HEK293 (cell line): ENCODE measurements around the gene ADCY3.

Experiments used
- CTCF ChIA-PET: fragments of 350-600 bp; formaldehyde crosslinking; extraction: SDS; loops from one replicate; lab custom pipeline; 2021; ENCODE audit warnings: antibody characterized with exemption; lab: Yijun Ruan, JAX
- POLR2A ChIA-PET: fragments of 300-600 bp; formaldehyde crosslinking; extraction: SDS; loops from one replicate; lab custom pipeline; 2020; ENCODE audit warnings: antibody characterized with exemption, inconsistent platforms; lab: Yijun Ruan, JAX
- H3K27ac ChIP-seq: fragments of 200-500 bp; sonication (Bioruptor generic); 2 replicates; pipeline ENCODE4 v1.5.1; 2014; ENCODE audit warnings: low read depth, low read length, control low read depth, inconsistent platforms; ENCODE audit errors: extremely low read depth
- H3K36me3 ChIP-seq, 2 experiments: fragments of 200-500 bp in 1 of 2; sonication (Bioruptor generic) in 1 of 2; 1 replicate in 1 of 2; 2 replicates in 1 of 2; pipeline ENCODE4 v1.5.1; 2014 to 2017; ENCODE audit warnings: inconsistent platforms in 2 of 2, low read length in 2 of 2; ENCODE audit not compliant: control insufficient read depth in 2 of 2, insufficient read depth in 1 of 2
- H3K4me1 ChIP-seq: fragments of 200-500 bp; sonication (Bioruptor generic); 2 replicates; pipeline ENCODE4 v1.5.1; 2014; ENCODE audit warnings: mild to moderate bottlenecking, low read length, inconsistent platforms; ENCODE audit not compliant: control insufficient read depth, insufficient read depth
- H3K4me3 ChIP-seq: 2 replicates; pipeline ENCODE4 v1.5.1; 2011; ENCODE audit warnings: low read depth, mild to moderate bottlenecking, control low read depth, low read length, moderate library complexity
- H3K9me3 ChIP-seq: fragments of 200-500 bp; sonication (Bioruptor generic); 2 replicates; pipeline ENCODE4 v1.5.1; 2014; ENCODE audit warnings: low read depth, low read length, inconsistent platforms; ENCODE audit not compliant: control insufficient read depth, insufficient read depth
- KLF7 ChIP-seq: fragments of 450-650 bp; formaldehyde crosslinking; IDR thresholded peaks from 2 replicates; pipeline ENCODE4 v1.5.1; 2016; ENCODE audit warnings: missing biosample characterization, missing genetic modification characterization, borderline replicate concordance
- MYNN ChIP-seq: fragments of 450-650 bp; formaldehyde crosslinking; IDR thresholded peaks from 2 replicates; pipeline ENCODE4 v1.5.1; 2016; ENCODE audit warnings: missing biosample characterization, missing genetic modification characterization, borderline replicate concordance
- OVOL3 ChIP-seq: fragments of 450-650 bp; formaldehyde crosslinking; IDR thresholded peaks from 2 replicates; pipeline ENCODE4 v1.5.1; 2016; ENCODE audit warnings: missing biosample characterization, missing genetic modification characterization
- ZBTB21 ChIP-seq: fragments of 450-650 bp; formaldehyde crosslinking; IDR thresholded peaks from 2 replicates; pipeline ENCODE4 v1.5.1; 2017; ENCODE audit warnings: missing biosample characterization, missing genetic modification characterization
- ZNF146 ChIP-seq: fragments of 450-650 bp; formaldehyde crosslinking; IDR thresholded peaks from 2 replicates; pipeline ENCODE4 v1.5.1; 2016; ENCODE audit warnings: missing biosample characterization, missing genetic modification characterization
- ZNF2 ChIP-seq: fragments of 450-650 bp; formaldehyde crosslinking; IDR thresholded peaks from 2 replicates; pipeline ENCODE4 v1.5.1; 2016; ENCODE audit warnings: missing biosample characterization, missing genetic modification characterization
- ZNF211 ChIP-seq: fragments of 450-650 bp; formaldehyde crosslinking; IDR thresholded peaks from 2 replicates; pipeline ENCODE4 v1.5.1; 2016; ENCODE audit warnings: low read depth, missing biosample characterization, missing genetic modification characterization
- ZNF350 ChIP-seq: fragments of 450-650 bp; formaldehyde crosslinking; IDR thresholded peaks from 2 replicates; pipeline ENCODE4 v1.5.0; 2017; ENCODE audit warnings: missing biosample characterization, mild to moderate bottlenecking, missing genetic modification characterization
- ZNF394 ChIP-seq: fragments of 450-650 bp; formaldehyde crosslinking; IDR thresholded peaks from 2 replicates; pipeline ENCODE4 v1.5.1; 2016; ENCODE audit warnings: missing biosample characterization, missing genetic modification characterization, mild to moderate bottlenecking, moderate library complexity, borderline replicate concordance
- ZNF426 ChIP-seq: fragments of 450-650 bp; formaldehyde crosslinking; IDR thresholded peaks from 2 replicates; pipeline ENCODE4 v1.5.1; 2017; ENCODE audit warnings: missing biosample characterization, missing genetic modification characterization, mild to moderate bottlenecking, inconsistent platforms, moderate library complexity
- ZNF529 ChIP-seq: fragments of 450-650 bp; formaldehyde crosslinking; IDR thresholded peaks from 2 replicates; pipeline ENCODE4 v1.5.1; 2017; ENCODE audit warnings: missing genetic modification characterization, missing biosample characterization; ENCODE audit not compliant: insufficient replicate concordance
- ZNF560 ChIP-seq: fragments of 450-650 bp; formaldehyde crosslinking; IDR thresholded peaks from 2 replicates; pipeline ENCODE4 v1.5.1; 2017; ENCODE audit warnings: missing biosample characterization, missing genetic modification characterization, borderline replicate concordance
- ZNF596 ChIP-seq: fragments of 450-650 bp; IDR thresholded peaks from 2 replicates; pipeline ENCODE4 v1.5.0; 2018; ENCODE audit warnings: missing biosample characterization, mild to moderate bottlenecking, missing genetic modification characterization, moderate library complexity
- ZNF658 ChIP-seq: fragments of 450-650 bp; formaldehyde crosslinking; IDR thresholded peaks from 2 replicates; pipeline ENCODE4; 2016; ENCODE audit warnings: missing biosample characterization, missing genetic modification characterization
- ZNF747 ChIP-seq: fragments of 450-650 bp; formaldehyde crosslinking; IDR thresholded peaks from 2 replicates; pipeline ENCODE4 v1.5.1; 2016; ENCODE audit warnings: missing biosample characterization, missing genetic modification characterization
- ZNF785 ChIP-seq: fragments of 450-650 bp; formaldehyde crosslinking; IDR thresholded peaks from 2 replicates; pipeline ENCODE4 v1.5.1; 2016; ENCODE audit warnings: missing biosample characterization, missing genetic modification characterization
- ZNF792 ChIP-seq: fragments of 450-650 bp; formaldehyde crosslinking; IDR thresholded peaks from 2 replicates; pipeline ENCODE4 v1.5.1; 2016; ENCODE audit warnings: missing biosample characterization, missing genetic modification characterization
- TF ChIP-seq, protein P1 (sequence below): fragments of 450-650 bp; formaldehyde crosslinking; IDR thresholded peaks from 2 replicates; pipeline ENCODE4 v1.5.1; 2016; ENCODE audit warnings: missing biosample characterization, missing genetic modification characterization, low read depth
- TF ChIP-seq, protein P2 (sequence below): fragments of 450-650 bp; IDR thresholded peaks from 2 replicates; pipeline ENCODE4 v1.5.1; 2018; ENCODE audit warnings: missing biosample characterization, mild to moderate bottlenecking, missing genetic modification characterization
- TF ChIP-seq, protein P3 (sequence below): fragments of 450-650 bp; formaldehyde crosslinking; IDR thresholded peaks from 2 replicates; pipeline ENCODE4; 2016; ENCODE audit warnings: missing biosample characterization, missing genetic modification characterization
- TF ChIP-seq, protein P4 (sequence below): fragments of 450-650 bp; formaldehyde crosslinking; IDR thresholded peaks from 2 replicates; pipeline ENCODE4 v1.5.1; 2016; ENCODE audit warnings: missing biosample characterization, missing genetic modification characterization
- TF ChIP-seq, protein P5 (sequence below): fragments of 450-650 bp; formaldehyde crosslinking; IDR thresholded peaks from 2 replicates; pipeline ENCODE4 v1.5.1; 2017; ENCODE audit warnings: missing biosample characterization, missing genetic modification characterization
- TF ChIP-seq, protein P6 (sequence below): fragments of 450-650 bp; formaldehyde crosslinking; IDR thresholded peaks from 2 replicates; pipeline ENCODE4 v1.5.1; 2016; ENCODE audit warnings: missing biosample characterization, missing genetic modification characterization
- TF ChIP-seq, protein P7 (sequence below): fragments of 450-650 bp; IDR thresholded peaks from 2 replicates; pipeline ENCODE4 v1.5.1; 2018; ENCODE audit warnings: missing biosample characterization, missing genetic modification characterization

Gene ADCY3

DNA sequence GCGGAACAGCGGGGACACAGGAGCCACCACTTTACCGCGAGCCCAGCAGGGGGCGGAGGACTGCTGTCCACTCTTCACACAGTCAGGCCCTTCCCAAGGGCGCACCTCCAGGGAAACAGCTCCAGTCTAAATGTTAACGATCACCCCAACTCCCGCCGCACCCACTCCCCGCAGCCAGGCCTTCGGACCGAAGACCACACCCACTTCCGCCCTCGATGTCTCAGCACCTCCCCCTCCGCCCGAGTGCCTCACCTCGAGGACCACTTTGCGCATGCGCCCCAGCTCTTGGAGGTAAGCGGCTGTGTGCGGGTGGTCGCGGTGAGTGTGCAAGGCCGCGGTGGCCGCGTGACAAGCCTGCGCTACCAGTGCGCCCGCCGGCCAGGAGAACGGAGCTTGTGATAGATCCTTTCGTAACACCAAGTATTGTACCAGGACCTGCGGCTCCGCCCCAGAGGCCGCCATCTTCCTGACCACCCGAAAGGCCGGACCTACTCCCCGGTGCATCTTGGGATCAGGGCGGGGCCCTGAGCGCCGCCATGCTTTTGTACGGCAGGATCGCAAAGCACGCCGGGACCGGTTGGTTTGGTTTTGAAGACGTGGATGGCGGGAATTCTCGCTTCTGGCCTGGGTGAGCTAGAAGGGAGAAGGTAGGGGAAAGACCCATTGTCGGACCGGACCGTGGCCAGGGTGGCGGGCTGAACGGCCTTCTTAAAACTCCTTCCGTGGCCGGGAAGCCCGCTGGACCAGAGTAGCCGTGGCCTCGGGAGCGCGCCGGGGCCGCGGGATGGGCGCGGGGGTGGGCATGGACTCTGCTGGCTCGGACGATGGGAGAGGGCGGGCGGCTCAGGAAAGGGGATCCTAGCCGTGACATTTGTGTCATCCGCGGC lies 126.9 kb downstream of the ADCY3 start, which contains the start of the genes CENPO and PTRHD1 (continued):
- TF ChIP-seq, protein P1, sequence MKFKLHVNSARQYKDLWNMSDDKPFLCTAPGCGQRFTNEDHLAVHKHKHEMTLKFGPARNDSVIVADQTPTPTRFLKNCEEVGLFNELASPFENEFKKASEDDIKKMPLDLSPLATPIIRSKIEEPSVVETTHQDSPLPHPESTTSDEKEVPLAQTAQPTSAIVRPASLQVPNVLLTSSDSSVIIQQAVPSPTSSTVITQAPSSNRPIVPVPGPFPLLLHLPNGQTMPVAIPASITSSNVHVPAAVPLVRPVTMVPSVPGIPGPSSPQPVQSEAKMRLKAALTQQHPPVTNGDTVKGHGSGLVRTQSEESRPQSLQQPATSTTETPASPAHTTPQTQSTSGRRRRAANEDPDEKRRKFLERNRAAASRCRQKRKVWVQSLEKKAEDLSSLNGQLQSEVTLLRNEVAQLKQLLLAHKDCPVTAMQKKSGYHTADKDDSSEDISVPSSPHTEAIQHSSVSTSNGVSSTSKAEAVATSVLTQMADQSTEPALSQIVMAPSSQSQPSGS (tag by site-specific recombination), result no peak
- TF ChIP-seq OVOL3 (tag by site-specific recombination), result no peak
- no peak for TF ChIP-seq ZNF596 (tag by site-specific recombination)
- no peak for TF ChIP-seq ZNF146 (tag by site-specific recombination)
- no peak for TF ChIP-seq ZNF529 (tag by site-specific recombination)
- TF ChIP-seq ZNF2 (tag by site-specific recombination), result peak; percentile 35; the same call in 1 of the 2 replicates
- no peak for TF ChIP-seq ZNF211 (tag by site-specific recombination)
- TF ChIP-seq, protein P2, sequence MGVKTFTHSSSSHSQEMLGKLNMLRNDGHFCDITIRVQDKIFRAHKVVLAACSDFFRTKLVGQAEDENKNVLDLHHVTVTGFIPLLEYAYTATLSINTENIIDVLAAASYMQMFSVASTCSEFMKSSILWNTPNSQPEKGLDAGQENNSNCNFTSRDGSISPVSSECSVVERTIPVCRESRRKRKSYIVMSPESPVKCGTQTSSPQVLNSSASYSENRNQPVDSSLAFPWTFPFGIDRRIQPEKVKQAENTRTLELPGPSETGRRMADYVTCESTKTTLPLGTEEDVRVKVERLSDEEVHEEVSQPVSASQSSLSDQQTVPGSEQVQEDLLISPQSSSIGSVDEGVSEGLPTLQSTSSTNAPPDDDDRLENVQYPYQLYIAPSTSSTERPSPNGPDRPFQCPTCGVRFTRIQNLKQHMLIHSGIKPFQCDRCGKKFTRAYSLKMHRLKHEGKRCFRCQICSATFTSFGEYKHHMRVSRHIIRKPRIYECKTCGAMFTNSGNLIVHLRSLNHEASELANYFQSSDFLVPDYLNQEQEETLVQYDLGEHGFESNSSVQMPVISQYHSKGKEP (tag by site-specific recombination), result no peak
- TF ChIP-seq ZNF350 (tag by site-specific recombination), result no peak
- no peak for TF ChIP-seq ZNF426
- no peak for TF ChIP-seq ZNF560 (tag by site-specific recombination)
- peak; percentile 59; the same call in 1 of the 2 replicates for TF ChIP-seq ZNF394 (tag by site-specific recombination)
- TF ChIP-seq ZNF658 (tag by site-specific recombination), result no peak
- no peak for TF ChIP-seq ZBTB21 (tag by site-specific recombination)
- TF ChIP-seq, protein P3, sequence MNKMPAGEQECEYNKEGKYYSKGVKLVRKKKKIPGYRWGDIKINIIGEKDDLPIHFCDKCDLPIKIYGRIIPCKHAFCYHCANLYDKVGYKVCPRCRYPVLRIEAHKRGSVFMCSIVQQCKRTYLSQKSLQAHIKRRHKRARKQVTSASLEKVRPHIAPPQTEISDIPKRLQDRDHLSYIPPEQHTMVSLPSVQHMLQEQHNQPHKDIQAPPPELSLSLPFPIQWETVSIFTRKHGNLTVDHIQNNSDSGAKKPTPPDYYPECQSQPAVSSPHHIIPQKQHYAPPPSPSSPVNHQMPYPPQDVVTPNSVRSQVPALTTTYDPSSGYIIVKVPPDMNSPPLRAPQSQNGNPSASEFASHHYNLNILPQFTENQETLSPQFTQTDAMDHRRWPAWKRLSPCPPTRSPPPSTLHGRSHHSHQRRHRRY, result no peak
- TF ChIP-seq, protein P4, sequence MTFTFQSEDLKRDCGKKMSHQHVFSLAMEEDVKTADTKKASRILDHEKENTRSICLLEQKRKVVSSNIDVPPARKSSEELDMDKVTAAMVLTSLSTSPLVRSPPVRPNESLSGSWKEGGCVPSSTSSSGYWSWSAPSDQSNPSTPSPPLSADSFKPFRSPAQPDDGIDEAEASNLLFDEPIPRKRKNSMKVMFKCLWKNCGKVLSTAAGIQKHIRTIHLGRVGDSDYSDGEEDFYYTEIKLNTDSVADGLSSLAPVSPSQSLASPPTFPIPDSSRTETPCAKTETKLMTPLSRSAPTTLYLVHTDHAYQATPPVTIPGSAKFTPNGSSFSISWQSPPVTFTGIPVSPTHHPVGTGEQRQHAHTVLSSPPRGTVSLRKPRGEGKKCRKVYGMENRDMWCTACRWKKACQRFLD (tag by site-specific recombination), result no peak
- peak; percentile 87 for TF ChIP-seq KLF7 (tag by site-specific recombination)
- TF ChIP-seq, all 188 proteins: peak for 48

DNA sequence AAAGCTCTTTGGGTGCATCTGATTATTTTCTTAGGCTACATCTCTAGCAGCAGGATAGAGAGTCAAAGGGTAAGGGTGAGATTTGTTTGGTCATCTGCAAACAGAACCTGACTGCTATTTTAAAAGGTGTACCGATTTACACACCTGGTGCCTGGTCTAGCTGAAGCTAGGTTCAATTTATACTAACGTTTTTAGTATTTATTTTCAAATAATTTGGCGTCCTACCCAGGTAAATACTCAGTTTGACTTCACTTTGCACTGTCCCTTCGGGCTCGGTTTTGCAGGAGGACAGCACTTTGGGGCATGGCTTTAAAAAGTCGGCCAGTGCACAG lies 127.5 kb downstream of the ADCY3 start:
- ChIA-PET POLR2A (interaction anchor here (0.5 to 1.5 kb wide), 9 partner anchors 13 to 716 kb away, joined by 3 to 7 read pairs (median 4); partner anchors contain the start of genes NCOA1 and SF3B6), CTCF (interaction anchor here (0.6 to 2.7 kb wide), 10 partner anchors 13 to 370 kb away, joined by 3 to 15 read pairs (median 4); no protein-coding TSS in a partner anchor)
- Histone ChIP-seq H3K36me3 (peaks cover 10 to 41% of the 10 kb centered on the region in 2 experiments), H3K4me1 (peaks cover 9% of the 10 kb centered on the region; the same call in 1 of the 2 replicates), H3K9me3 (no peaks in the 10 kb centered on the region), H3K4me3 (peak overlapping the region; percentile 99), H3K27ac (peak overlapping the region; percentile 90)
- no peak for TF ChIP-seq MYNN (tag by site-specific recombination)
- TF ChIP-seq, protein P5, sequence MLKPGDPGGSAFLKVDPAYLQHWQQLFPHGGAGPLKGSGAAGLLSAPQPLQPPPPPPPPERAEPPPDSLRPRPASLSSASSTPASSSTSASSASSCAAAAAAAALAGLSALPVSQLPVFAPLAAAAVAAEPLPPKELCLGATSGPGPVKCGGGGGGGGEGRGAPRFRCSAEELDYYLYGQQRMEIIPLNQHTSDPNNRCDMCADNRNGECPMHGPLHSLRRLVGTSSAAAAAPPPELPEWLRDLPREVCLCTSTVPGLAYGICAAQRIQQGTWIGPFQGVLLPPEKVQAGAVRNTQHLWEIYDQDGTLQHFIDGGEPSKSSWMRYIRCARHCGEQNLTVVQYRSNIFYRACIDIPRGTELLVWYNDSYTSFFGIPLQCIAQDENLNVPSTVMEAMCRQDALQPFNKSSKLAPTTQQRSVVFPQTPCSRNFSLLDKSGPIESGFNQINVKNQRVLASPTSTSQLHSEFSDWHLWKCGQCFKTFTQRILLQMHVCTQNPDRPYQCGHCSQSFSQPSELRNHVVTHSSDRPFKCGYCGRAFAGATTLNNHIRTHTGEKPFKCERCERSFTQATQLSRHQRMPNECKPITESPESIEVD (tag by site-specific recombination), result no peak
- TF ChIP-seq, protein P6, sequence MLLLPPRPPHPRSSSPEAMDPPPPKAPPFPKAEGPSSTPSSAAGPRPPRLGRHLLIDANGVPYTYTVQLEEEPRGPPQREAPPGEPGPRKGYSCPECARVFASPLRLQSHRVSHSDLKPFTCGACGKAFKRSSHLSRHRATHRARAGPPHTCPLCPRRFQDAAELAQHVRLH, result no peak
- TF ChIP-seq, protein P7, sequence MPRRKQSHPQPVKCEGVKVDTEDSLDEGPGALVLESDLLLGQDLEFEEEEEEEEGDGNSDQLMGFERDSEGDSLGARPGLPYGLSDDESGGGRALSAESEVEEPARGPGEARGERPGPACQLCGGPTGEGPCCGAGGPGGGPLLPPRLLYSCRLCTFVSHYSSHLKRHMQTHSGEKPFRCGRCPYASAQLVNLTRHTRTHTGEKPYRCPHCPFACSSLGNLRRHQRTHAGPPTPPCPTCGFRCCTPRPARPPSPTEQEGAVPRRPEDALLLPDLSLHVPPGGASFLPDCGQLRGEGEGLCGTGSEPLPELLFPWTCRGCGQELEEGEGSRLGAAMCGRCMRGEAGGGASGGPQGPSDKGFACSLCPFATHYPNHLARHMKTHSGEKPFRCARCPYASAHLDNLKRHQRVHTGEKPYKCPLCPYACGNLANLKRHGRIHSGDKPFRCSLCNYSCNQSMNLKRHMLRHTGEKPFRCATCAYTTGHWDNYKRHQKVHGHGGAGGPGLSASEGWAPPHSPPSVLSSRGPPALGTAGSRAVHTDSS, result no peak
- no peak for TF ChIP-seq ZNF792
- TF ChIP-seq ZNF747, result no peak
- TF ChIP-seq ZNF785, result no peak
- TF ChIP-seq, protein P2 (tag by site-specific recombination), result no peak
